NCI-H82 (cell line): ENCODE data around the gene TYMP.
"Not testable (repeated sequence)": the region's sequence is repeated elsewhere in the genome, so short reads cannot be mapped to it uniquely, and the experiment has no call there.

Source experiments
- DNase-seq: peaks from one replicate; lab custom pipeline; 2025; lab: John Stamatoyannopoulos, UW

Gene TYMP

GRCh38 chr22:50540381-50540780 is 10.6 kb upstream of the TYMP start:
- DNase-seq, result no peak

GRCh38 chr22:50537765-50538164 is 8.0 kb upstream of the TYMP start:
- DNase-seq, result no peak

- no peak for DNase-seq
Measured at GRCh38 chr22:50536226-50536625, 6.4 kb upstream of the TYMP start.

- no peak for DNase-seq
Measured at GRCh38 chr22:50535113-50535512, 5.3 kb upstream of the TYMP start.

- not testable (repeated sequence) for DNase-seq
Measured at GRCh38 chr22:50533856-50534711, 4.3 kb upstream of the TYMP start.

- no peak for DNase-seq
Measured at GRCh38 chr22:50532824-50533796, 3.3 kb upstream of the TYMP start.

- no peak for DNase-seq
Measured at GRCh38 chr22:50531962-50532674, 2.3 kb upstream of the TYMP start.

GRCh38 chr22:50531546-50531961 is 1.7 kb upstream of the TYMP start:
- DNase-seq, result no peak

- DNase-seq, result peak; percentile 57
Measured at GRCh38 chr22:50530877-50531545, 1.2 kb upstream of the TYMP start.

- DNase-seq, result no peak
Measured at GRCh38 chr22:50530580-50530876, 716 bp upstream of the TYMP start.

GRCh38 chr22:50529416-50529896 is 356 bp downstream of the TYMP start:
- DNase-seq, result peak; percentile 44

GRCh38 chr22:50528682-50529415 is 963 bp downstream of the TYMP start:
- DNase-seq, result no peak

- DNase-seq, result no peak
Measured at GRCh38 chr22:50527921-50528681, 1.7 kb downstream of the TYMP start.

GRCh38 chr22:50526834-50527801 is 2.7 kb downstream of the TYMP start:
- peak; percentile 60 for DNase-seq

- DNase-seq, result peak; percentile 88
Measured at GRCh38 chr22:50526108-50526833, 3.5 kb downstream of the TYMP start.

- DNase-seq, result no peak
Measured at GRCh38 chr22:50525858-50526107, 4.0 kb downstream of the TYMP start.

- peak; percentile 96 for DNase-seq
Measured at GRCh38 chr22:50525104-50525857, 4.5 kb downstream of the TYMP start, which contains the start of gene SCO2. SCO2 (minus strand) TSS chr22:50525598; CDS start chr22:50524411, 1,187 bp downstream.

- DNase-seq, result peak; percentile 60
Measured at GRCh38 chr22:50524676-50525103, 5.1 kb downstream of the TYMP start.
